SK-N-SH (cell line): Measurements from ENCODE around the gene TUBB3.

ENCODE experiments used
- CTCF ChIP-seq: fragments of 200-600 bp; sonication (generic); IDR thresholded peaks from 2 replicates; pipeline ENCODE4 v1.6.1; 2017; ENCODE audit warnings: antibody characterized with exemption, mild to moderate bottlenecking, moderate library complexity
- ELF1 ChIP-seq: IDR thresholded peaks from 2 replicates; pipeline ENCODE4 v1.4.0; 2012
- EZH2phosphoT487 ChIP-seq: fragments of 200-600 bp; sonication (generic); IDR thresholded peaks from 2 replicates; pipeline ENCODE4 v1.6.1; 2017; ENCODE audit warnings: low read depth, mixed run types, mild to moderate bottlenecking, antibody characterized with exemption, moderate library complexity, borderline replicate concordance
- FOSL2 ChIP-seq: IDR thresholded peaks from 2 replicates; pipeline ENCODE4 v1.4.0; 2012; ENCODE audit warnings: low read depth, mild to moderate bottlenecking, moderate library complexity, borderline replicate concordance
- JUND ChIP-seq: IDR thresholded peaks from 2 replicates; pipeline ENCODE4 v1.4.0; 2012
- MEF2A ChIP-seq: IDR thresholded peaks from 2 replicates; pipeline ENCODE4 v1.4.0; 2012; ENCODE audit warnings: low read depth, borderline replicate concordance
- POLR2AphosphoS5 ChIP-seq: IDR thresholded peaks from 2 replicates; pipeline ENCODE4 v1.6.1; 2012; ENCODE audit warnings: low read depth, low read length
- RAD21 ChIP-seq: IDR thresholded peaks from 2 replicates; pipeline ENCODE4 v1.6.1; 2012; ENCODE audit warnings: mild to moderate bottlenecking, low read length
- RCOR1 ChIP-seq: fragments of 150-350 bp; IDR thresholded peaks from 2 replicates; pipeline ENCODE4 v1.6.1; 2017; ENCODE audit warnings: antibody characterized with exemption, low read length
- RXRA ChIP-seq: IDR thresholded peaks from 2 replicates; pipeline ENCODE4 v1.4.0; 2012; ENCODE audit warnings: low read depth, mild to moderate bottlenecking, borderline replicate concordance
- SMC3 ChIP-seq: IDR thresholded peaks from 2 replicates; pipeline ENCODE4 v1.6.1; 2012; ENCODE audit warnings: low read depth, low read length, improper control_type of control experiment
- TF ChIP-seq, protein P1 (sequence below): IDR thresholded peaks from 2 replicates; pipeline ENCODE4; 2012

GRCh38 chr16:89904606-89905510 is 18.3 kb upstream of the TUBB3 start:
- TF ChIP-seq FOSL2 (no peak), CTCF (no peak), EZH2phosphoT487 (no peak), RXRA (no peak), RAD21 (no peak), POLR2AphosphoS5 (no peak), MEF2A (no peak), JUND (no peak), RCOR1 (no peak), SMC3 (no peak), ELF1 (no peak)
- TF ChIP-seq, protein P1, sequence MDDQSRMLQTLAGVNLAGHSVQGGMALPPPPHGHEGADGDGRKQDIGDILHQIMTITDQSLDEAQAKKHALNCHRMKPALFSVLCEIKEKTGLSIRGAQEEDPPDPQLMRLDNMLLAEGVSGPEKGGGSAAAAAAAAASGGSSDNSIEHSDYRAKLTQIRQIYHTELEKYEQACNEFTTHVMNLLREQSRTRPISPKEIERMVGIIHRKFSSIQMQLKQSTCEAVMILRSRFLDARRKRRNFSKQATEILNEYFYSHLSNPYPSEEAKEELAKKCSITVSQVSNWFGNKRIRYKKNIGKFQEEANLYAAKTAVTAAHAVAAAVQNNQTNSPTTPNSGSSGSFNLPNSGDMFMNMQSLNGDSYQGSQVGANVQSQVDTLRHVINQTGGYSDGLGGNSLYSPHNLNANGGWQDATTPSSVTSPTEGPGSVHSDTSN = no peak
